SU-DHL-6 (cell line): ENCODE measurements around the gene JAM2.

Source experiments
- H2AFZ ChIP-seq: fragments of 200-600 bp; sonication (generic); 2 replicates; pipeline ENCODE4 v1.6.1; 2014; ENCODE audit warnings: low read depth, mild to moderate bottlenecking, moderate library complexity, mixed read lengths, antibody characterized with exemption, low read length; ENCODE audit not compliant: severe bottlenecking
- H3F3A ChIP-seq: fragments of 200-600 bp; shearing (Covaris generic); 2 replicates; pipeline ENCODE4 v1.6.0; 2016; ENCODE audit warnings: antibody characterized with exemption, mild to moderate bottlenecking; ENCODE audit not compliant: insufficient read depth
- H3K27ac ChIP-seq: fragments of 200-600 bp; sonication (generic); 2 replicates; pipeline ENCODE4 v1.5.1; 2016; ENCODE audit warnings: low read depth, mild to moderate bottlenecking, low read length, moderate library complexity, mixed read lengths
- H3K27me3 ChIP-seq: fragments of 200-600 bp; sonication (generic), shearing (Covaris generic); 2 replicates; pipeline ENCODE4 v1.6.0; 2014; ENCODE audit warnings: mild to moderate bottlenecking, low read length
- H3K36me3 ChIP-seq: fragments of 200-600 bp; sonication (generic); 2 replicates; pipeline ENCODE4 v1.6.1; 2014; ENCODE audit warnings: mild to moderate bottlenecking, low read length, mixed read lengths
- H3K4me2 ChIP-seq: fragments of 300-600, 200-600 bp; shearing (Covaris generic), sonication (generic); 2 replicates; pipeline ENCODE4 v1.6.0; 2014; ENCODE audit warnings: low read length, low read depth, mild to moderate bottlenecking; ENCODE audit not compliant: poor library complexity, severe bottlenecking
- H3K4me3 ChIP-seq: fragments of 200-600 bp; sonication (generic); 2 replicates; pipeline ENCODE4 v1.5.1; 2014; ENCODE audit warnings: antibody characterized with exemption, low read length, mild to moderate bottlenecking, mixed read lengths; ENCODE audit not compliant: insufficient read depth, poor library complexity, severe bottlenecking
- H3K79me2 ChIP-seq: fragments of 200-600 bp; sonication (generic); 2 replicates; pipeline ENCODE4 v1.6.1; 2014; ENCODE audit warnings: mild to moderate bottlenecking, low read length, moderate library complexity; ENCODE audit not compliant: insufficient read depth
- H3K9ac ChIP-seq: fragments of 200-600 bp; sonication (generic); 2 replicates; pipeline ENCODE4 v1.7.0; 2014; ENCODE audit warnings: mild to moderate bottlenecking, low read length
- H3K9me2 ChIP-seq: fragments of 200-600 bp; sonication (generic); replicated peaks from 2 replicates; pipeline ENCODE4 v1.6.1; 2014; ENCODE audit warnings: low read length; ENCODE audit not compliant: insufficient read depth
- H3K9me3 ChIP-seq: fragments of 200-600 bp; sonication (generic); 2 replicates; pipeline ENCODE4 v1.6.1; 2014; ENCODE audit warnings: low read length, mixed read lengths; ENCODE audit not compliant: insufficient read depth
- H4K20me1 ChIP-seq: fragments of 200-600 bp; sonication (generic); 2 replicates; pipeline ENCODE4 v1.6.1; 2014; ENCODE audit warnings: low read depth, mild to moderate bottlenecking, antibody characterized with exemption, low read length, moderate library complexity, mixed read lengths
- EZH2phosphoT487 ChIP-seq: fragments of 200-600 bp; sonication (generic), shearing (Covaris generic); conservative IDR thresholded peaks from 2 replicates; pipeline ENCODE4 v1.6.1; 2018; ENCODE audit warnings: mild to moderate bottlenecking, antibody characterized with exemption, low read length, moderate library complexity, mixed read lengths
- TF ChIP-seq, protein P1 (sequence below): fragments of 200-600 bp; sonication (generic); IDR thresholded peaks from one replicate; pipeline ENCODE4 v1.5.1; 2017; ENCODE audit warnings: antibody characterized with exemption, mild to moderate bottlenecking, low read length, moderate library complexity; ENCODE audit not compliant: insufficient read depth, poor library complexity, severe bottlenecking

Gene JAM2

GRCh38 chr21:25756190-25756932 lies 117.3 kb downstream of the JAM2 start:
- no peak overlapping the region for H3K9ac ChIP-seq
- H3K27ac ChIP-seq: no peak overlapping the region
- no peaks in the 10 kb centered on the region; the same call in 1 of the 2 replicates for H3K79me2 ChIP-seq
- no peaks in the 10 kb centered on the region for H4K20me1 ChIP-seq
- no peak overlapping the region for H3K4me3 ChIP-seq
- no peak overlapping the region for H2AFZ ChIP-seq
- no peaks in the 10 kb centered on the region for H3K9me3 ChIP-seq
- no peaks in the 10 kb centered on the region for H3K9me2 ChIP-seq
- H3K36me3 ChIP-seq: peaks cover 38% of the 10 kb centered on the region; the same call in 1 of the 2 replicates
- H3K4me2 ChIP-seq: no peak overlapping the region
- H3K27me3 ChIP-seq: no peaks in the 10 kb centered on the region
- no peak for TF ChIP-seq EZH2phosphoT487
- no peaks in the 10 kb centered on the region; the same call in 1 of the 2 replicates for H3F3A ChIP-seq

GRCh38 chr21:25757531-25757930 lies 118.5 kb downstream of the JAM2 start:
- Histone ChIP-seq H2AFZ (no peak overlapping the region), H3K9ac (no peak overlapping the region), H3K9me3 (no peaks in the 10 kb centered on the region), H3K36me3 (peaks cover 38% of the 10 kb centered on the region; the same call in 1 of the 2 replicates), H3F3A (no peaks in the 10 kb centered on the region; the same call in 1 of the 2 replicates), H3K9me2 (no peaks in the 10 kb centered on the region), H3K79me2 (no peaks in the 10 kb centered on the region; the same call in 1 of the 2 replicates), H3K4me2 (no peak overlapping the region), H4K20me1 (no peaks in the 10 kb centered on the region), H3K27me3 (no peaks in the 10 kb centered on the region), H3K27ac (no peak overlapping the region), H3K4me3 (no peak overlapping the region)
- no peak for TF ChIP-seq EZH2phosphoT487
- TF ChIP-seq, protein P1, sequence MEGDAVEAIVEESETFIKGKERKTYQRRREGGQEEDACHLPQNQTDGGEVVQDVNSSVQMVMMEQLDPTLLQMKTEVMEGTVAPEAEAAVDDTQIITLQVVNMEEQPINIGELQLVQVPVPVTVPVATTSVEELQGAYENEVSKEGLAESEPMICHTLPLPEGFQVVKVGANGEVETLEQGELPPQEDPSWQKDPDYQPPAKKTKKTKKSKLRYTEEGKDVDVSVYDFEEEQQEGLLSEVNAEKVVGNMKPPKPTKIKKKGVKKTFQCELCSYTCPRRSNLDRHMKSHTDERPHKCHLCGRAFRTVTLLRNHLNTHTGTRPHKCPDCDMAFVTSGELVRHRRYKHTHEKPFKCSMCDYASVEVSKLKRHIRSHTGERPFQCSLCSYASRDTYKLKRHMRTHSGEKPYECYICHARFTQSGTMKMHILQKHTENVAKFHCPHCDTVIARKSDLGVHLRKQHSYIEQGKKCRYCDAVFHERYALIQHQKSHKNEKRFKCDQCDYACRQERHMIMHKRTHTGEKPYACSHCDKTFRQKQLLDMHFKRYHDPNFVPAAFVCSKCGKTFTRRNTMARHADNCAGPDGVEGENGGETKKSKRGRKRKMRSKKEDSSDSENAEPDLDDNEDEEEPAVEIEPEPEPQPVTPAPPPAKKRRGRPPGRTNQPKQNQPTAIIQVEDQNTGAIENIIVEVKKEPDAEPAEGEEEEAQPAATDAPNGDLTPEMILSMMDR: no peak

GRCh38 chr21:25759573-25759972 lies 120.5 kb downstream of the JAM2 start:
- Histone ChIP-seq H3K27ac (no peak overlapping the region), H2AFZ (no peak overlapping the region), H4K20me1 (no peaks in the 10 kb centered on the region), H3K9me3 (no peaks in the 10 kb centered on the region), H3K4me3 (no peak overlapping the region), H3K9ac (no peak overlapping the region), H3K27me3 (no peaks in the 10 kb centered on the region), H3K79me2 (no peaks in the 10 kb centered on the region; the same call in 1 of the 2 replicates), H3K4me2 (no peak overlapping the region), H3K9me2 (no peaks in the 10 kb centered on the region), H3F3A (peaks cover 6% of the 10 kb centered on the region; the same call in 1 of the 2 replicates), H3K36me3 (peaks cover 49% of the 10 kb centered on the region; the same call in 1 of the 2 replicates)
- TF ChIP-seq, protein P1: no peak
- no peak for TF ChIP-seq EZH2phosphoT487

DNA sequence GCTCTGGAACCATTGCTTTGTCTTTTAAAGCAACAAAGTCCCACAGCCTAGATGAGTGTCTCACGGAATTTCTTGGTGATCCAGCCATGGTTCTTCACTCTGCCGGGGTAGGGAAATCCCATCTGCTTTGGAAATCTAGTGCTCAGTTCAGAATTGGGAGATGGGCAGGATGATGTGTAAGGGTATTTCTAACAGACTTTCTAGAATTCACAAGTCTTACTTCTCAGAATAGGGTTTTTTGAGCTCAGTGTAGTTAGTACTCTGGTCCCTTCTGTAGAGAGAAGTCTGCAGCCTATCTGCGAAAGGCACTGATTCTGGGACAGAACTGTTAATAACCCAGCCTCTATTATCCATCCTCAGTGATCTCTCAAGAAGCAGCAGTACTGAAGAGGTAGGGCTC lies 121.0 kb downstream of the JAM2 start:
- H3K4me2 ChIP-seq: no peak overlapping the region
- H4K20me1 ChIP-seq: no peaks in the 10 kb centered on the region
- peaks cover 6% of the 10 kb centered on the region; the same call in 1 of the 2 replicates for H3F3A ChIP-seq
- H3K27me3 ChIP-seq: no peaks in the 10 kb centered on the region
- no peaks in the 10 kb centered on the region; the same call in 1 of the 2 replicates for H3K79me2 ChIP-seq
- H3K9me2 ChIP-seq: no peaks in the 10 kb centered on the region
- H3K4me3 ChIP-seq: no peak overlapping the region
- no peak overlapping the region for H3K9ac ChIP-seq
- no peak overlapping the region for H3K27ac ChIP-seq
- no peak overlapping the region for H2AFZ ChIP-seq
- TF ChIP-seq, protein P1: no peak
- TF ChIP-seq EZH2phosphoT487: no peak
- H3K9me3 ChIP-seq: no peaks in the 10 kb centered on the region
- peaks cover 53% of the 10 kb centered on the region for H3K36me3 ChIP-seq
